K562 (cell line): ENCODE results near the gene MOSPD2.

Experiments
- CEBPB ChIP-seq: fragments of 450-650 bp; IDR thresholded peaks from 2 replicates; pipeline ENCODE4 v1.6.1; 2016; ENCODE audit warnings: missing genetic modification characterization, missing compliant biosample characterization
- GATA2 ChIP-seq: sonication (generic); formaldehyde crosslinking; IDR thresholded peaks from 2 replicates; pipeline ENCODE4 v1.4.0; 2020; ENCODE audit warnings: mild to moderate bottlenecking, missing genetic modification reagents
- HNRNPK ChIP-seq: fragments of 200-400 bp; formaldehyde crosslinking; IDR thresholded peaks from one replicate; pipeline ENCODE4 v1.6.1; 2018; ENCODE audit warnings: mild to moderate bottlenecking, low read depth, low read length; ENCODE audit not compliant: poor library complexity, severe bottlenecking
- POLR2A ChIP-seq: fragments of 450-650 bp; conservative IDR thresholded peaks from 2 replicates; pipeline ENCODE4 v1.6.1; 2016
- ZBTB7A ChIP-seq: IDR thresholded peaks from 2 replicates; pipeline ENCODE4 v1.6.1; 2011; ENCODE audit warnings: low read depth, mild to moderate bottlenecking, low read length, moderate library complexity, borderline replicate concordance; ENCODE audit not compliant: control insufficient read depth
- ZFX ChIP-seq: sonication (generic); formaldehyde crosslinking; IDR thresholded peaks from 2 replicates; pipeline ENCODE4 v1.8.0; 2022; ENCODE audit warnings: mild to moderate bottlenecking, missing genetic modification reagents, moderate library complexity
- TF ChIP-seq, protein P1 (sequence below): sonication (generic); formaldehyde crosslinking; IDR thresholded peaks from 2 replicates; pipeline ENCODE4 v1.9.0; 2022; ENCODE audit warnings: mild to moderate bottlenecking, missing genetic modification reagents
- TF ChIP-seq, protein P2 (sequence below): sonication (generic); formaldehyde crosslinking; IDR thresholded peaks from 2 replicates; pipeline ENCODE4 v1.8.0; 2023; ENCODE audit warnings: mild to moderate bottlenecking, missing genetic modification reagents
- TF ChIP-seq, protein P3 (sequence below), 2 experiments: IDR thresholded peaks; 2 replicates each; pipeline ENCODE4 v1.6.1; 2011; ENCODE audit warnings: borderline replicate concordance in 1 of 2, control low read depth in 1 of 2, low read depth in 1 of 2, low read length in 1 of 2, mild to moderate bottlenecking in 1 of 2, mixed read lengths in 1 of 2, moderate library complexity in 1 of 2; ENCODE audit not compliant: insufficient read depth in 1 of 2, insufficient read length in 1 of 2, poor library complexity in 1 of 2, severe bottlenecking in 1 of 2; ENCODE audit errors: extremely low read depth in 1 of 2
- TF ChIP-seq, protein P4 (sequence below), 3 experiments: IDR thresholded peaks in 2 of 3; conservative IDR thresholded peaks in 1 of 3; 2 replicates each; pipeline ENCODE4 v1.5.1; 2011 to 2012; ENCODE audit warnings: low read length in 3 of 3, mild to moderate bottlenecking in 3 of 3, control low read depth in 2 of 3, improper control_type of control experiment in 1 of 3, inconsistent platforms in 1 of 3, low read depth in 1 of 3, mixed read lengths in 1 of 3, moderate library complexity in 1 of 3; ENCODE audit not compliant: insufficient read depth in 2 of 3

DNA sequence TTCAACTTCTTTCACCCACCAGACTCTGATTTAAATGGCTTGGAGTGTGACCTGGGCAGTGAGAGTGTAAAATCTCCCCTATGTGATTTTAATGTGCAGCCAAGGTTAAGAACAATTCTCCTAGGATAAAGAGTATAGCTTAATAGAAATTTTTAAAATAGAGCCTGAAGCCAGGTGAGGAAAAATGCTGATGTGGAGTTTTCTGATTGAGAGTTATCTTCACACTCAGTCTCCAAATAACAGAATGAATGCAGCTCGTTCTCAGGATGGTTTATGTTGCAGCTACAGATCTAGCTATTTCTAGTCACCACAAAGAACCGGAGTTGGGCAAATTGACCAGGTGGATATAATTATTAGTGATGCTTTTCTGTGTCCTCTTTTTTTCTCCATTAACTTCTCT lies 70.7 kb downstream of the MOSPD2 start:
- TF ChIP-seq, protein P1, sequence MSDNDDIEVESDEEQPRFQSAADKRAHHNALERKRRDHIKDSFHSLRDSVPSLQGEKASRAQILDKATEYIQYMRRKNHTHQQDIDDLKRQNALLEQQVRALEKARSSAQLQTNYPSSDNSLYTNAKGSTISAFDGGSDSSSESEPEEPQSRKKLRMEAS: no peak
- TF ChIP-seq, protein P2, sequence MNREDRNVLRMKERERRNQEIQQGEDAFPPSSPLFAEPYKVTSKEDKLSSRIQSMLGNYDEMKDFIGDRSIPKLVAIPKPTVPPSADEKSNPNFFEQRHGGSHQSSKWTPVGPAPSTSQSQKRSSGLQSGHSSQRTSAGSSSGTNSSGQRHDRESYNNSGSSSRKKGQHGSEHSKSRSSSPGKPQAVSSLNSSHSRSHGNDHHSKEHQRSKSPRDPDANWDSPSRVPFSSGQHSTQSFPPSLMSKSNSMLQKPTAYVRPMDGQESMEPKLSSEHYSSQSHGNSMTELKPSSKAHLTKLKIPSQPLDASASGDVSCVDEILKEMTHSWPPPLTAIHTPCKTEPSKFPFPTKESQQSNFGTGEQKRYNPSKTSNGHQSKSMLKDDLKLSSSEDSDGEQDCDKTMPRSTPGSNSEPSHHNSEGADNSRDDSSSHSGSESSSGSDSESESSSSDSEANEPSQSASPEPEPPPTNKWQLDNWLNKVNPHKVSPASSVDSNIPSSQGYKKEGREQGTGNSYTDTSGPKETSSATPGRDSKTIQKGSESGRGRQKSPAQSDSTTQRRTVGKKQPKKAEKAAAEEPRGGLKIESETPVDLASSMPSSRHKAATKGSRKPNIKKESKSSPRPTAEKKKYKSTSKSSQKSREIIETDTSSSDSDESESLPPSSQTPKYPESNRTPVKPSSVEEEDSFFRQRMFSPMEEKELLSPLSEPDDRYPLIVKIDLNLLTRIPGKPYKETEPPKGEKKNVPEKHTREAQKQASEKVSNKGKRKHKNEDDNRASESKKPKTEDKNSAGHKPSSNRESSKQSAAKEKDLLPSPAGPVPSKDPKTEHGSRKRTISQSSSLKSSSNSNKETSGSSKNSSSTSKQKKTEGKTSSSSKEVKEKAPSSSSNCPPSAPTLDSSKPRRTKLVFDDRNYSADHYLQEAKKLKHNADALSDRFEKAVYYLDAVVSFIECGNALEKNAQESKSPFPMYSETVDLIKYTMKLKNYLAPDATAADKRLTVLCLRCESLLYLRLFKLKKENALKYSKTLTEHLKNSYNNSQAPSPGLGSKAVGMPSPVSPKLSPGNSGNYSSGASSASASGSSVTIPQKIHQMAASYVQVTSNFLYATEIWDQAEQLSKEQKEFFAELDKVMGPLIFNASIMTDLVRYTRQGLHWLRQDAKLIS (CRISPR knock-in tag): no peak
- TF ChIP-seq HNRNPK: no peak
- TF ChIP-seq, protein P3, sequence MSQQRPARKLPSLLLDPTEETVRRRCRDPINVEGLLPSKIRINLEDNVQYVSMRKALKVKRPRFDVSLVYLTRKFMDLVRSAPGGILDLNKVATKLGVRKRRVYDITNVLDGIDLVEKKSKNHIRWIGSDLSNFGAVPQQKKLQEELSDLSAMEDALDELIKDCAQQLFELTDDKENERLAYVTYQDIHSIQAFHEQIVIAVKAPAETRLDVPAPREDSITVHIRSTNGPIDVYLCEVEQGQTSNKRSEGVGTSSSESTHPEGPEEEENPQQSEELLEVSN (IDR thresholded peaks at IDR 0.05; ENCODE audit: borderline replicate concordance in 1 of 2, extremely low read depth in 1 of 2, insufficient read depth in 1 of 2, insufficient read length in 1 of 2, low read depth in 1 of 2, low read length in 1 of 2, poor library complexity in 1 of 2, severe bottlenecking in 1 of 2): no peak
- TF ChIP-seq POLR2A: no peak
- no peak for TF ChIP-seq CEBPB
- TF ChIP-seq, protein P4, sequence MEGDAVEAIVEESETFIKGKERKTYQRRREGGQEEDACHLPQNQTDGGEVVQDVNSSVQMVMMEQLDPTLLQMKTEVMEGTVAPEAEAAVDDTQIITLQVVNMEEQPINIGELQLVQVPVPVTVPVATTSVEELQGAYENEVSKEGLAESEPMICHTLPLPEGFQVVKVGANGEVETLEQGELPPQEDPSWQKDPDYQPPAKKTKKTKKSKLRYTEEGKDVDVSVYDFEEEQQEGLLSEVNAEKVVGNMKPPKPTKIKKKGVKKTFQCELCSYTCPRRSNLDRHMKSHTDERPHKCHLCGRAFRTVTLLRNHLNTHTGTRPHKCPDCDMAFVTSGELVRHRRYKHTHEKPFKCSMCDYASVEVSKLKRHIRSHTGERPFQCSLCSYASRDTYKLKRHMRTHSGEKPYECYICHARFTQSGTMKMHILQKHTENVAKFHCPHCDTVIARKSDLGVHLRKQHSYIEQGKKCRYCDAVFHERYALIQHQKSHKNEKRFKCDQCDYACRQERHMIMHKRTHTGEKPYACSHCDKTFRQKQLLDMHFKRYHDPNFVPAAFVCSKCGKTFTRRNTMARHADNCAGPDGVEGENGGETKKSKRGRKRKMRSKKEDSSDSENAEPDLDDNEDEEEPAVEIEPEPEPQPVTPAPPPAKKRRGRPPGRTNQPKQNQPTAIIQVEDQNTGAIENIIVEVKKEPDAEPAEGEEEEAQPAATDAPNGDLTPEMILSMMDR (IDR thresholded peaks at IDR 0.05 in 2 of 3, conservative IDR thresholded peaks at IDR 0.05 in 1 of 3; ENCODE audit: insufficient read depth in 2 of 3, low read depth in 1 of 3, low read length in 3 of 3): no peak
- TF ChIP-seq ZBTB7A: no peak
- TF ChIP-seq ZFX (CRISPR knock-in tag): no peak
- no peak for TF ChIP-seq GATA2 (CRISPR knock-in tag)
